Measurements from ENCODE around the gene RYR2.

DNA sequence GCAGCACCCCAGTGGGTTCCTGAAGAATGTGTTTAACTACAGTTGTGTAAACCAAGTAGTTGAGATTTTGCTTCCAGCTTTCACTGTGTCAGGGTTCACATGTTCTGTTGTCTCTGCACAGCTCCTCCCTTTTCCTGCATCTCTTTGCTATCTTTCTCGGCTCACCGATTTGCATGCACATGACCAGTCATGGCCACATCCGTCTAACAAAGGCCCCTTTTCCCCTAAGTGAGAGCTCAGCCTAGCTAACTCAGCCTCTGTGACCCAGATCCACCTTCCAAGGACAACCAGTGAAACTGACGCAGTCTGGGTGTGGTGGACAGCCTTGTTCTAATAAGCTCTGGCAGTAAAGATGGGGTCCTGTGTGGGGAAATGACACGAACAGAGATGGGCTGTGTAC, 747.6 kb downstream of the RYR2 start:
- no peak for TF ChIP-seq POLR2A (IDR thresholded peaks at IDR 0.05)
- TF ChIP-seq, protein P1, sequence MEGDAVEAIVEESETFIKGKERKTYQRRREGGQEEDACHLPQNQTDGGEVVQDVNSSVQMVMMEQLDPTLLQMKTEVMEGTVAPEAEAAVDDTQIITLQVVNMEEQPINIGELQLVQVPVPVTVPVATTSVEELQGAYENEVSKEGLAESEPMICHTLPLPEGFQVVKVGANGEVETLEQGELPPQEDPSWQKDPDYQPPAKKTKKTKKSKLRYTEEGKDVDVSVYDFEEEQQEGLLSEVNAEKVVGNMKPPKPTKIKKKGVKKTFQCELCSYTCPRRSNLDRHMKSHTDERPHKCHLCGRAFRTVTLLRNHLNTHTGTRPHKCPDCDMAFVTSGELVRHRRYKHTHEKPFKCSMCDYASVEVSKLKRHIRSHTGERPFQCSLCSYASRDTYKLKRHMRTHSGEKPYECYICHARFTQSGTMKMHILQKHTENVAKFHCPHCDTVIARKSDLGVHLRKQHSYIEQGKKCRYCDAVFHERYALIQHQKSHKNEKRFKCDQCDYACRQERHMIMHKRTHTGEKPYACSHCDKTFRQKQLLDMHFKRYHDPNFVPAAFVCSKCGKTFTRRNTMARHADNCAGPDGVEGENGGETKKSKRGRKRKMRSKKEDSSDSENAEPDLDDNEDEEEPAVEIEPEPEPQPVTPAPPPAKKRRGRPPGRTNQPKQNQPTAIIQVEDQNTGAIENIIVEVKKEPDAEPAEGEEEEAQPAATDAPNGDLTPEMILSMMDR (IDR thresholded peaks at IDR 0.05) = no peak
